SU-DHL-6 (cell line): Measurements from ENCODE around the gene TBX18.

Source experiments
- EZH2phosphoT487 ChIP-seq: fragments of 200-600 bp; sonication (generic), shearing (Covaris generic); conservative IDR thresholded peaks from 2 replicates; pipeline ENCODE4 v1.6.1; 2018; ENCODE audit warnings: mild to moderate bottlenecking, antibody characterized with exemption, low read length, moderate library complexity, mixed read lengths
- TF ChIP-seq, protein P1 (sequence below): fragments of 200-600 bp; sonication (generic); IDR thresholded peaks from one replicate; pipeline ENCODE4 v1.5.1; 2017; ENCODE audit warnings: antibody characterized with exemption, mild to moderate bottlenecking, low read length, moderate library complexity; ENCODE audit not compliant: insufficient read depth, poor library complexity, severe bottlenecking

DNA sequence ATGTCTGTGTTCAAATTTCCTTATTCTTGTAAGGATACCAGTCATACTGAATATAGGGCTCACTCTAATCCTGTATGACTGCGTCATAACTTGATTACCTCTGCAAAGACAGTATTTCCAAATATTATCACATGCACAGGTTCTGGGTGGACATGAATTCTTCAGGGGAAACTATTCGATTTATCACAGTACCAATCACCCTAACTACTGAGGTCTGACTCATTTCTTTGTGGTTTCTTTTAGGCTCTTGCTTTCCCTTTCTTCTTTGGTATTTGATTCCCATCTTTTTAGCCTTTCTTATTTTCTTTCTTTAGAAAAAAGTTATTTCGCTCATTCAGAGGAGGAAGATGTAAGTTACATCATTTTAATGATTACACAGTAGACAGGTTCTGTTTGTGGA is 40.3 kb upstream of the TBX18 start:
- TF ChIP-seq, protein P1, sequence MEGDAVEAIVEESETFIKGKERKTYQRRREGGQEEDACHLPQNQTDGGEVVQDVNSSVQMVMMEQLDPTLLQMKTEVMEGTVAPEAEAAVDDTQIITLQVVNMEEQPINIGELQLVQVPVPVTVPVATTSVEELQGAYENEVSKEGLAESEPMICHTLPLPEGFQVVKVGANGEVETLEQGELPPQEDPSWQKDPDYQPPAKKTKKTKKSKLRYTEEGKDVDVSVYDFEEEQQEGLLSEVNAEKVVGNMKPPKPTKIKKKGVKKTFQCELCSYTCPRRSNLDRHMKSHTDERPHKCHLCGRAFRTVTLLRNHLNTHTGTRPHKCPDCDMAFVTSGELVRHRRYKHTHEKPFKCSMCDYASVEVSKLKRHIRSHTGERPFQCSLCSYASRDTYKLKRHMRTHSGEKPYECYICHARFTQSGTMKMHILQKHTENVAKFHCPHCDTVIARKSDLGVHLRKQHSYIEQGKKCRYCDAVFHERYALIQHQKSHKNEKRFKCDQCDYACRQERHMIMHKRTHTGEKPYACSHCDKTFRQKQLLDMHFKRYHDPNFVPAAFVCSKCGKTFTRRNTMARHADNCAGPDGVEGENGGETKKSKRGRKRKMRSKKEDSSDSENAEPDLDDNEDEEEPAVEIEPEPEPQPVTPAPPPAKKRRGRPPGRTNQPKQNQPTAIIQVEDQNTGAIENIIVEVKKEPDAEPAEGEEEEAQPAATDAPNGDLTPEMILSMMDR, result no peak
- no peak for TF ChIP-seq EZH2phosphoT487
